HG03108 (cell line): Measurements from ENCODE around the gene GSK3B.
"Not testable (repeated sequence)": the region's sequence is repeated elsewhere in the genome, so short reads cannot be mapped to it uniquely, and the experiment has no call there.

Source experiments
- ATAC-seq: cut with Tn5 transposase; IDR thresholded peaks from one replicate; pipeline ENCODE4 v1.9.1; 2021; ENCODE audit warnings: moderate library complexity; ENCODE audit not compliant: unreplicated experiment

Gene GSK3B

DNA sequence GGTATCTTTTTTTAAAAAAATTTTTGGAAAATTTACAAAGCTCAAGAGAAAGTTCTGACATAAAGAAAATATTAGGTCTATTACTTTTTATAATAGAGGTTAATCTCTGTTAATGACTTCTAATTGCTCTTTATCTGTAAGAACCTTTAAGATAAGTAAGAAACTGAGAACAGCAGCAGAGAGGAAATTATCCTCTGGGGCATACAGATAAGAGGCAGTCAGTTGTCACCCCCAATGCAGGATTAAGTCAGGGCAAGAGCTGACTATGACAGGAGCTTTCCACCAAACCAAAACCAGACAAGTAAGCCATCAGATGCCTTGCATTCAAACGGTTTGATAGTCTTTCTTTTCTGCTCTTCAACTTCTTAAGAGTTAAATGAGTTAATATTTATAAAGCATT lies 149.0 kb downstream of the GSK3B start:
- no peak for ATAC-seq

DNA sequence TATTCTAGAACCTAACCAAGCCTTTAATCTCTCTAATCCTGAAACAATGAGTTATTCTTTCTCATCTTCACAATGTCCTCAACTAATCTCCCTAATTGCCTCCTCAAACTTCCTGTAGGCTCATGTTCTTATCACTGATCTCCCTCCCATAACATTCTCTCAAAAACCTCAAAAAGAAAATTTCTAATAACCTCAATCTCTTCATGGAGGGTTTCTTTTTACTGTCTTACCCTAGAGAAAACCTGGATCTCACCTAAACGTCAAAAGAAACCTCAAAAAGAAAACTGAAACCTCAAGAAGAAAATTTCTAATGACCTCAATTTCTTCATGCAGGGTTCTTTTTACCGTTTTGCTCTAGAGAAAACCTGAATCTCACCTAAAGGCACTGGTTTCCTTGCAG lies 150.2 kb downstream of the GSK3B start:
- peak; percentile 58 for ATAC-seq

DNA sequence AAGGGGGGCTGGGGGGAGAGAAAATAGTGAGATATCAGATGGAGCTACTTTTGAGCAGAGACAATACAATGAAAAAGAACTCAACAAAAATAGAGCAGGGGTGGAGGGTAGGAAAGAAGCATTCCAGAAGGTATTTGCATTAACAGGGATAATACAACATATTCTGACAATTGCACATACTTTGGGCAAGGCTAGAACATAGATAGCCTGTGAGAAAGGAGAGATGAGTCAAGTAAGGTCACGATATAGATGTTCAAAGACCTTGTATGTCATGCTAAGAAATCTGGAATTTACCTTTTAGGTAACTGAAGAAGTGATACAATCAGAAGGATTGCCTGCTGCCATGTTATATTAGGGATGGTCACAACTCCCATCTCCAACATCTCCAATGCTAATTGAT lies 155.2 kb downstream of the GSK3B start:
- no peak for ATAC-seq

DNA sequence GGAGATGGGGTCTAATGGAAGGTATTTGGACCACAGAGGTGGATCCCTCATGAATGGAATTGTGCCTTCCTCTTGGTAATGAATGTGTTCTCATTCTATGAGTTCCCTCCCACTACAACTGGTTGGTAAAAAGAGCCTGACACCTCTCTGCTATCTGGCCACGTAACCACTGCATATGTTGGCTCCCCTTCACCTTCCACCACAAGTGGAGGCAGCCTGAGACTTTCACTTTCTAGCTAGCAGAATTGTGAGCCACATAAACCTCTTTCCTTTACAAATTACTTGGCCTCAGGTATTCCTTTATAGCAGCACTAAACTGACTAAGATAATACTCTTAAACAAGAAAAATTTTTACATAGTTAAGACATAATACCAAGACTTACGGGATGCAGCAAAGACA lies 157.0 kb downstream of the GSK3B start:
- ATAC-seq, result peak; percentile 96

DNA sequence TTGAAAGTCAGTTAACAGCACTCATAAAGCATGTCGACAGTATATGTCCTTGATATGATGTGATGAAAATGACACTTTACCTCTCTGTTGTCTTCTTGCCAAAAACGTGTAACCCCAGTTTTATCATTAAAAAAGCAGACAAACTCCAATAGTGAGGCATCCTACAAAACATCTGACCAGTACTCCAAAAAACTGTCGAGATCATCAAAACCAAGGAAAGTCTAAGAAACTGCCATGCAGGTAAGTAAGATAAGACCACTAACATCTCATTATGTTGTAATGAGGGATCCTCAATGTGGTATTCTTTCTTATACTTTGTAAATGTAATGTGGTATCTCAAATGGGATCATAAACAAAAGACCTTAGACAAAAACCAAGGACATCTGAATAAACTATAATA lies 160.0 kb downstream of the GSK3B start:
- no peak for ATAC-seq

DNA sequence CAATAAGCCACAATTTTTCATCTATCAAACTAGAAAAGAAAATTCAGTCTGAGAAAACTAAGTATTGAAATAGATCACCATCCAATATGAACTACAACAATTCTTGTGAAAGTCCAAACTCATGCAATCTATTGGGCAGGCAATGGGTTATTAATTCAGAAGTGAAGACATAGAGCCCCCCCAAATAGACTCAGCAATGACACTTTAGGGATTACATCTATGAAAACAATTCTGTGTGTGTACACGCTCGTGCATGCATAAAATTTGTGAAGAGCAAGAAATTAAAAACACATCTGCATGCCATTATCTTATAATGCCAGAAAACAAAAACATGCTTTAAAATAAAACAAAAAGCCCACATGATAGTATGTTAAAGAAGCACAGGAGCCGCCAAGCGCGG lies 161.0 kb downstream of the GSK3B start:
- ATAC-seq, result no peak

DNA sequence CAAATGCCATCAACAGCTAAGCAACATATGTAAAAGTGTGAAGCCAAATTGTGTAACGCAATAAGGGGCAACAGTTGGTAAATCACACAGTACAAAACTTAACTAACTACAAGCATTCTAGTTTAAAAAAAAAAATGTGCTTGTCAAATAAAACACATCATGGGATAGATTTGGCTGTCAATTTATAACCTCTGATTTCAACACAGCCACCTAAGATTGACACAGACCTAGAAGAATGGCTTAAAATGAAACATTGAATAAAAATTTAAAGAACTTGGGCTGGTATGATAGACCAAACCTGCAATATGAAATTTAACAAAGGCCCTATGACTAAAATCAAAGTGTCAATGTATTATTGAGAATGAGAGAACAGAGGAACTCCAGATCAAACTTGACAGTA lies 164.0 kb downstream of the GSK3B start:
- no peak for ATAC-seq

DNA sequence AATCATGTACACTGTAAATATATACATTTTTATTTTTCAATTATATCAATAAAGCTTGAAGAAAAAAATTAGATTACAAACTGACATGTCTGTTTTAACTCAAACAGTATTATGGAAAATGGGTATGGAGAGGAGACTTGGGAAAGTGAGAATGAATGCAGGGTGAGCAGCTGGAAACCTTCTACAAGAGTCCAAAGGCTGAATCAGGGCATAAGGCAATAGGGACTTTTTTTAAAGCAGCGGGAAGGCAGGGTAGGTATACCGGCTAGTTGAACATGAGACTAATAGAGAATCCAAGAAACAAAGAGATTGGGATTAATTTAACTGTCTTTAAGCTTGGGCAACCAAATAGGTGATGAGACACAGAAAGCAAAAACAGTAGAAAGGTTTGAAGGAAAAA lies 167.1 kb downstream of the GSK3B start:
- ATAC-seq, result no peak

DNA sequence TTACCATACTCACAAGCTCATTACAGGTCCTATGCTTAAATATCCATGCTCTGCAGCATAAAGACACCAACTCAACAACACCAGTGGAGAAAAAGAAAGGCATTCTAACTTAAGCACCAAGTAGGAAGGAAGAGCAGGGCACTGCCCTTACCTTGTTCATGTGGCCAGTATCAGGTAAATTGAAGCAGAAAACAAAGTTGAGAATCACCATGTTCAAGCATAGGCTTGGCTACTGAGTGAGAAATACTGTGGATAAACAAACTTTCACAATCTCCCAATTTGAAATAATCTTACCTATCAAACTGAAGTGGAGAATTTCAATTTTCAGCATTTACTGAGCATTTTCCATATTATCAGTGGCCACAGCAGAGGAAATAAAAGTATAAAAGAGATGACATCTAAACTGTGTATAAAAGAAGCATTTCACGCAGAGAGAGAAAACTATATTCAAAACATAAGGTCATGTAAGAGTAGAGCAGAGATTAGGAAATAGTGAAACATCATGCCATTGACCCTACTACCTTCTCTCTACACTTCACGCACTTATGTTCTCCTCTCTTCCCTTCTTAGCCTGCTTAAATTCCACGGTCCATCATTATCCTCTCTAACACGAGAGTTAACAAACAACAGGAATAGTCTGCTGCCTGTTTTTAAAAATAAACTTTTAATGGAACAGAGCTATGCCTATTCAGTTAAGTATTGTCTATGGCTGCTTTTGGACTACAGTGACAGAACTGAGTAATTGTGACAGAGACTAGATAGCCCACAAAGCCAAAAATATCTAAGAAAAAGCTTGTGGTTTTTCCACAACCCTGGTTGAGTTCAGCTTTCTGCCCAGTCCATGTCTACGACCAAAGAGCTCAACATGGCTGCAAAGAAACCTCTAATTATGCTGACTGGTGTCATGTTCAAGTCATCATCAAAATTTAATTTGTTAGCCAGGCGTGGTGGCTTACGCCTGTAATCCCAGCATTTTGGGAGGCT lies 169.8 kb downstream of the GSK3B start:
- no peak for ATAC-seq

DNA sequence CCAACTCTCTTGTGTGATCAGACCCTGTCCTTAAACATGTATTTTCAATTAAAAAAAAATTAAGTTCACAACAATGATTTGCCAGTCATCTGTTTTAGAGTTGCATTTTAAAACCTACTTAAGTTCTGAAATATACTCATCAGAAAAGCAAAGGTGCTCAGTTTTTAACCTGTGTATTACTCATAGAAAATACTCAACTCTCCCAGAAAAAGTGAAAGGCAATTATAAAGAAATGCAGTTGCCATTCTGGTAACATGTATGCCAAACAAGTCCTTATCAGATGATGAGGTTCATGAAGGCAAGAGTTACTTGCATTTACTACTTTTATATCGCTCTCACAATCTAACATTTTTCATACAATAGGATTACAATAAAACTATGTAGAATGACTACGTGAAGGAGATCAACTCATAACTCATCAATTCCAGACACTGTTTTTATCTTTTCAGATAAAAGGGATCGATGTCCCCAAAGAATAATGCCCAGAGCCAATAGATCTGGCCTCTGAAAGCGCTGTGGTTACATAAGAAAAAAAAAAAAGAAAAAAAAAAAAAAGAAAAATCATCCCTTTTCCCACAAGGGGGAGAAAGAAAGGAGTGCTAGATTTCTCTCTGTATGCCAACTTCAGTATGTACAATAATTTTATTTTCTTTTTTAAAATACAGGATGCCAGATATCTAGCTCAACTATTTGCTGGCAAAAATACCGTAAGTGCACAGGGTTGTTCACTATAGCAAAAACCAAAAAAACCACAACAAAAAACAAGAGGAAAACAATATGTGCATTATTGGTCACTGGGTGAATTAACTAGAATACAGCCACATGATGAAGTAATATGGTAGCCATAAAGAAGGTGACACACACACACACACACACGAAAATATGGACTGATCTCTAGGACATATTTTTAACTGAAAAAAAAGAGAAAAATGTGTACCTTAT lies 175.0 kb downstream of the GSK3B start:
- no peak for ATAC-seq

DNA sequence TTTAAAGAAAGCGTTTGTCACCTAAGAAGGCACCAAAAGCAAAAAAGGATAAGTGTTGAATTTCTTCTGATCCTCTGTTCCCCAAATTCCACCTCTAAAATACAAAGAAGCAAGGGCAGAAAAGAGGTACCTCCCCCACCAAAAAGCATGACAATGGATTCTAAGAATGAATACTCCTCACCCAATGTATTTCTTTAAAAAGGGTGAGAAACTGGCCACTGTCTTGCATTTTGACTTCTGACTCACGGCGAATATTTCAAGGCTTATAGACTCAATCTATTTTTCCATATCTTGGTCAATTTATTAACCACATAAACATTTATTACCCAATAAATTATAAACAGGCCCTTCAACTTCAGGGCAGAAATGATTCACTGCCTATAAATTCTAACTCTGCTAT lies 181.2 kb downstream of the GSK3B start:
- ATAC-seq, result no peak

DNA sequence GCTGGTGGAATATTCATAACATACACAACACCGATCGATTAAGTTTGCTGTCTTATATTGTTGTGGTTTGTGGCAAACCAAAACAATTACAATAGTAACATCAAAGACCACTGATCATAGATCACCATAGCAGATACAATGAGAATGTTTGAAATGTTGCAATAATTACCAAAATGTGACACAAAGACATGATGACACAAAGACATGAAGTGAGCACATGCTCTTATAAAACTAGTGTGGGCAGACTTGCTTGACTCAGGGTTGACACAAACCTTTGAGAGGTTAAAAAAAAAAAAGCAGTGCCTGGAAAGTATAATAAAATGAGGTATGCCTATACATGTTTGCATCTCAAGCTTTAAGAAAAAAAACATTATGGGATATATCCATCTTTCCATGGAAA lies 182.0 kb downstream of the GSK3B start:
- no peak for ATAC-seq

DNA sequence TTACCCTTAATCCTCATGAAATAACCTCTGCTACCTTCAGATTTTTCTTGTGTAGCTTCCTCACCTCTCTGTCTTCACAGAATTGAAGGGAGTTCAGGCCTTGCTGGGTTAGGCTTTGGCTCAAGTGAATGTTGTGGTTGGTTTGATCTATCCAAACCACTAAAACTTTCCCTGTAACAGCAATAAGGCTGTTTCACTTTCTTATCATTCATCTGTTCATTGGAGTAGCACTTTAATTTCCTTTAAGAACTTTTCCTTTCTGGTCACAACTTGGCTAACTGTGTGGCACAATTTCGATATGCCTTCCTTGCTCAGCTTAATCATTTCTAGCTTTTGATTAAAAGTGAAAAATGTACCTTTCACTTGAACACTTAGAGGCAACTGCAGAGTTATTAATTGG lies 182.5 kb downstream of the GSK3B start:
- ATAC-seq, result no peak

DNA sequence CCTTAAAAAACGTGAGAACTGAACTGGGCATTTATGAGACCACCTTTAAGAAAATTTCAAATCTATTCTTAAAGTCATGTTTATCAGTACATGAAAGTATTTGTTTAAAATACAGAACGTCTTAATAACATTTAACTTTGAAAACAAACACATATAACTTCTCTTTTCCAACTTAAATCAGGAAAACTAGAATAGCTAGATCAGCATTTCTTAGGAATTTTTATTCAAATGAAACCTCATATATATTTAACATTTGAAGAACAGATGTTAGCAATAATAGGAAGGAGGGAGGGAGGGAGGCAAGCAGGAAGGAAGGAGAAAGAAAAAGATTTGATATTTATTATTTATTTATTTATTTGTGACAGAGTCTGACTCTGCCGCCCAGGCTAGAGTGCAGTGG lies 192.2 kb downstream of the GSK3B start:
- ATAC-seq, result no peak

DNA sequence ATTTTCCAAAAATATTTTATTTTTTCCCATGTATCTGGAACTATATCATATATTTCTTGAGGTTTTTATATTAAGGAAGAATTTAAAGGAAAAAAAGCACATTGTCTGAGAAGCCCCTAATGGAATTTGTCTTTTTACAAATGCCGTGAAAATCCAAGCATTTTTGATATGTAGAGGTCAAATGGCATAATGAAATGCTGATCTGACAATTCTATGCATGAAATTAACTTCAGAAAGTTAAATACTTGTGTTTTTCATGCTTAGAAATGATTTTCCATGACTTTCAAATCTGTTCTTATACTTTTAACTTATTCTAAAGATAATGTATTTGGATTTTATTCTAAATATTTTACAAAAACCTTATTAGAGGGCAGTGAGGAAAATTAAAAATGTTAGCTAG lies 193.1 kb downstream of the GSK3B start:
- no peak for ATAC-seq

DNA sequence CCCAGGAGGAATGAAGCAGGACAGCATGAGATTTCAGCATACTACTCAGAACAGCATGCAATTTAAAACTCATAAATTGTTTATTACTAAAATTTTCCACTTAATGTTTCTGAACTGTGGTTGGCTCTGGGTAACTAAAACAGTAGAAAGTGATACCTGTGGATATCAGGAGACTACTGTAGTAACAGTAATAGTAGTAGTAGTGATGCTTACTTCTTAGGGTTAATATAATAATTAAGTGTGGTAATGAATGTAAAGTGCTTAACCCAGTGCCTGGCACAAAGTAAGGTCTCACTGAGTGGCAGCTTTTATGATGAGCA lies 195.1 kb downstream of the GSK3B start:
- no peak for ATAC-seq

DNA sequence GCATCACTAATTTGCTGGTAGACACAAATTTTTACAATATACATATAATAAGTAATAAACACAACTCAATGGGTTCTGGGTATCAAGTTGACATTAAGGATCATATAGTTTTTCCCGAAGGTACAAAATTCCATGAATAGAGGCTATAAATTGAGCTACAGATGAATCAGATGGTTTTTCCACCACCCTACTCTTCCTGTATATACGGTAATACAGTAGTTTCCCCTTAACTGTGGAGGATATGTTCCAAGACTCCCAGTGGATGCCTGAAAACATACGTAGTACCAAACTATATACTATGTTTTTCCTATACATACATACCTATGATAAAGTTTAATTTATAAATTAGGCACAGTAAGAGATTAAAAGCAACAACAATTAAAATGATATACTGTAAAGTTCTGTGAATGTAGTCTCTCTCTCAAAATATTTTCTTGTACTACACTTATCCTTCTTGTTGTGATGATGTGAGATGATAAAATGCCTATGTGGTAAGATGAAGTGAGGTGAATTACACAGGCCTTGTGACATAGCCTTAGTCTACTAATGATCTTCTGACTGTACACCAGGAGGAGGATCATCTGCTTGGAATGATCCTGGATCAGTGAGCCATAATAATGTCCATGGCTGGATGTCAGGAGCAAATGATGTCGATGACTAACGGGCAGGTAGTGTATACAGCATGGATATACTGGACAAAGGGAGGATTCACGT lies 195.6 kb downstream of the GSK3B start:
- no peak for ATAC-seq

DNA sequence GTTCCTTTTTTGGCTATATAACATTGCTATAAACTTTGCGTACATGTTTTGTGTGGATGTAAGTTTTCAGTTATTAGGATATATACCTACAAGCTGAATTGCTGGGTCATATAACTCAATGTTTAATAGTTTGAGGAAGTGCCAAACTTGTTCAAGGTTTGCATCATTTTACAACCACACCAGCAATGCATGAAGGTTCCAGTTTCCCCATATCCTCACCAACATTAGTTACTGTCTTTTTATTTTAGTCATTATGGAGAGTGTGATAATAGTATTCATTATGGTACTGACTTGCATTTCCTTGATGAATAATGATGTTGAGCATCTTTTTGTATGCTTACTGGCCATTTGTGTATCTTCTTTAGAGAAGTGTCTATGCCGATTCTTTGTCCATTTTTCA lies 200.1 kb downstream of the GSK3B start:
- ATAC-seq, result no peak

DNA sequence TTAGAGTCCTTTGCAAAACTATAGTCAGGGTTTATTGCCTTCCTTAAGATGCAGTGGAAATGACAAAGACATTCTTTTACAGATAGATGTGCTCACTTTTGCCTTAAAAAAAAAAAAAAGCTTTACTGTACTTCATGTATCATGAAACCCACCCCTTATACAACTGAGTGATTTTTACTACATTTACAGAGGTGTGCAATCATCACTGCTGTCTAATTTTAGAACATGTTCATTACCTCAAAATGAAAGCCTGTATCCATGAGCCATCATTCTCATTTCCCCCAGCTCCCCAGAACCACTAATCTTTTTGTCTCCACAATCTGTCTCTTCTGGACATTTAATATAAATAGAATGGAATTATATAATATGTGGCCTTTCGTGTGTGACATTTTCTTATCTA lies 200.5 kb downstream of the GSK3B start:
- no peak for ATAC-seq

DNA sequence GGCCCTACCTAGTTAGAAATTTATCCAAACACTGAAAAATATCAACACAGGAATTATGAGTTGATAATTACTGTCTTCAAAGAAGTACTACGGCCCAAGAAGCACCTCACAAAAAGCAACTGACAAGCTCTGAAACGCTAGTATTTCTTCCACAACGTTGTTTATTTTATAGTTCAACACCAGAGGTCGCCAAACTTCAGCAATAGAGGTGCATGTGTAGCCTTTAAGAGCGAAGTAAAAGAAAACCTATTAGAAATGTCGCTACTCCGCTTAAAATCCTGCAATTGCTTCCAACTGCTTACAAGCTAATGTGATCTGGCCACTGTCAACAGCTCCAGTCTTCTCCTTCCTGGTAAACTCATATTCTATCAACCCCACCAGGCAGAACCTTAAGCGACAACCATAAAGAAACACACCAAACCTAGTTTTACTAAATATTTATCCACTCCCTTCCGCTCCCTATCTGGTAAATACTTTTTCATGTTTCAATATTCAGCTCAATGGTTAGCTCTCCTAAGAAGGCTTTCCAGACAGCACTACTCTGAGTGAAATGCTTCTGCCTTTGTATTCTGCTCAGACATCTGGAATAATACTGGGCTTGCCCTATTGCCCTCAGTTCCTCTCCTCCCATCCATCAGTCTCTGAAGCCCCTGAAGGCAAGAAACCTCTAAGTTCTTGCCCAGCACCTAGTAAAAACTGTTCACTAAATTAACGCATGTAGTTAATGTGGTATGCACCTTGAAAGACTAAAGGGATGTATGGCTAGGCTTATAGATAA lies 202.1 kb downstream of the GSK3B start:
- ATAC-seq, result no peak

DNA sequence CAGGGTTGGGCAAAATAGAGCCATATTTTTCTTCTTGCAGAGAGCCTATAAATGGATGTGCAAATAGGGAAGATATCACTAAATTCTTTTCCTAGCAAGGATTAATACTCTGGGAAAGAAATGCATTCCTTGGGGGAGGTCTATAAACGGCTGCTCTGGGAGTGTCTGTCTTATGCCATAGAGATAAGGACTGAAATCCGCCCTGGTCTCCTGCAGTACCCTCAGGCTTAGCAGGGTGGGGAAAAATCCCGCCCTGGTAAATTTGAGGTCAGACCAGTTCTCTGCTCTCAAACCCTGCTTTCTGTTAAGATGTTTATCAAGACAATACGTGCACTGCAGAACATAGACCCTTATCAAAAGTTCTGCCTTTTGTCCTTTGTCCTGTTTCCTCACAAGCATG lies 205.6 kb downstream of the GSK3B start:
- ATAC-seq, result not testable (repeated sequence)
